Stimulated activated naive CD8-positive, alpha-beta T cell treated with anti-CD3 and anti-CD28 coated beads, Interleukin-15, Interleukin-2, amounts not matched to agents 100 ng/mL and 50 ng/mL, for 24 hours (primary cell): ENCODE data around the gene CHMP4A.

Experiments used
- H3K27ac Mint-ChIP-seq: one replicate; pipeline ENCODE4 v1.8.0; 2021; ENCODE audit warnings: mild to moderate bottlenecking, mixed read lengths
- H3K27me3 Mint-ChIP-seq: one replicate; pipeline ENCODE4 v1.8.0; 2021; ENCODE audit warnings: mixed read lengths
- H3K36me3 Mint-ChIP-seq: one replicate; pipeline ENCODE4 v1.8.0; 2021; ENCODE audit warnings: low read depth, mixed read lengths
- H3K4me1 Mint-ChIP-seq: one replicate; pipeline ENCODE4 v1.8.0; 2021; ENCODE audit warnings: low read depth, mixed read lengths
- H3K4me3 Mint-ChIP-seq: one replicate; pipeline ENCODE4 v1.8.0; 2021; ENCODE audit warnings: mild to moderate bottlenecking, mixed read lengths
- H3K9me3 Mint-ChIP-seq: one replicate; pipeline ENCODE4 v1.8.0; 2021; ENCODE audit warnings: mixed read lengths

The CHMP4A gene, protein sequence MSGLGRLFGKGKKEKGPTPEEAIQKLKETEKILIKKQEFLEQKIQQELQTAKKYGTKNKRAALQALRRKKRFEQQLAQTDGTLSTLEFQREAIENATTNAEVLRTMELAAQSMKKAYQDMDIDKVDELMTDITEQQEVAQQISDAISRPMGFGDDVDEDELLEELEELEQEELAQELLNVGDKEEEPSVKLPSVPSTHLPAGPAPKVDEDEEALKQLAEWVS

DNA sequence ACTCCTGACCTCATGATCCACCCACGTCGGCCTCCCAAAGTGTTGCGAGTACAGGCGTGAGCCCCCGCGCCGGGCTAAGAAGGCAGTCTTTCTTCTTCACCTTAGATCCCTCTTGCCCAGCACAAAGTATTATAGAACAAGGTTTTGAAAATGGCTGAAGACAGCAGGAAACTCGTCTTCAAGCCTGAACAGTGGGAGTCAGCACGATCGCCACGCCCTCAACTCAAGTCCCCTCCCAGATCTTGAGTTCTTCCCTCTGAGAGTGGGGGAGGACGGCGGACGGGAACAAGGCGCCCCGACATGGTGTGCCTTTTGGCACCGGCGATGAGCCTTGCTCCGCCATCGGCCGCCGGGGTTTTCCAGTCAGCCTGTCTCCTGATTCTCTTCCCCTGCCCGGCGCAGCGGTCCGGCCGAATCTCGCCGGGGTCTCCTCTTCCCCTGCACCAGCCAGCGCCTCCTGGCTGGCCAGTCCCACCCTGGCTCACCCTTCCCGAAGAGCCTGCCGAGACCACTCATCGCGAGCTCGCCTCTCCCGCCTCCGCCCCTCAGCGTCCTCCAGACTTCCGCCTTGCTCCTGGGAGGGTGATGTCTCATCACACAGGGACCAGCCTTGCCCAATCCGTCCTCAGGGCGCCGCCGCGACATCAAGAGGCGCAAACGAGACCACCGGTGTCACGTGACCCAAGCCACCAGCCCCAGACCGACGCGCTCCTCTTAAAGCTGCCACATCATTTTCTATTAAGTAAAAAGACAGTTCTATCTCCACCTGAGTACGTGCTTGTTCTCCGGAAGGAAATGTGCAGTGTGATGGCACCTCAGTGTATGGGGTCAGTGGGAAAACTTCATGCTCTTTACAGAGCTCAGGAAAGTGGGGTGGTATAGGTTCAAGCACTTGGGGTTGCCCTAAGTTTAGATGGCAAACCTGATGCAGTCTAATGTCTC lies at the start of gene CHMP4A:
Gene CHMP4A, minus strand, starts transcription at position 565 of the 942 bp plus-strand sequence. Its CDS starts 49 bp downstream, at position 516.
- peak within 1 kb of the TSS; percentile 99 for H3K27ac Mint-ChIP-seq
- H3K4me1 Mint-ChIP-seq, result peaks cover 61% of the 10 kb centered on the region
- H3K36me3 Mint-ChIP-seq, result peaks cover 50% of the 10 kb centered on the region
- H3K9me3 Mint-ChIP-seq, result no peaks in the 10 kb centered on the region
- H3K4me3 Mint-ChIP-seq, result peak within 1 kb of the TSS; percentile 99
- H3K27me3 Mint-ChIP-seq, result no peaks in the 10 kb centered on the region

DNA sequence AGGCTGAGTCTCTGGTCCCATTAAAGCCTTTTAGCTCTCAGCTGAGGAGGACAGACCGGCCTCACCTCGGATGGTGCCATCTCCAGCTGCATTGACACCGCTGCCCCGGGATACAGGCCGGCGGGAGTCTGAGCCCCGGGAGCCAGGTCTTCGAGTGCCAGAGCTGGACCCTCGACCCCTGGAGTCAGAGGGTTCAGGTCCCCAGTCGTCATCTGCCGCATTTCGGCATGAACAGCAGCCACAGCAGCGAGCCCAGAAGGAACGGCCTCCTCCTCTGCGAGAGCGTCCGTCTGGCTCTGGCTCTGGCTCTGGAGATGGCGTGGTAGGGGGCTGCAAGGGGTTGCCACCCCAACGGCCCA lies 48.7 kb upstream of the CHMP4A start:
- no peaks in the 10 kb centered on the region for H3K4me1 Mint-ChIP-seq
- no peaks in the 10 kb centered on the region for H3K27me3 Mint-ChIP-seq
- H3K9me3 Mint-ChIP-seq, result no peaks in the 10 kb centered on the region
- H3K36me3 Mint-ChIP-seq, result peaks cover 13% of the 10 kb centered on the region
- no peak overlapping the region for H3K4me3 Mint-ChIP-seq
- no peak overlapping the region for H3K27ac Mint-ChIP-seq

DNA sequence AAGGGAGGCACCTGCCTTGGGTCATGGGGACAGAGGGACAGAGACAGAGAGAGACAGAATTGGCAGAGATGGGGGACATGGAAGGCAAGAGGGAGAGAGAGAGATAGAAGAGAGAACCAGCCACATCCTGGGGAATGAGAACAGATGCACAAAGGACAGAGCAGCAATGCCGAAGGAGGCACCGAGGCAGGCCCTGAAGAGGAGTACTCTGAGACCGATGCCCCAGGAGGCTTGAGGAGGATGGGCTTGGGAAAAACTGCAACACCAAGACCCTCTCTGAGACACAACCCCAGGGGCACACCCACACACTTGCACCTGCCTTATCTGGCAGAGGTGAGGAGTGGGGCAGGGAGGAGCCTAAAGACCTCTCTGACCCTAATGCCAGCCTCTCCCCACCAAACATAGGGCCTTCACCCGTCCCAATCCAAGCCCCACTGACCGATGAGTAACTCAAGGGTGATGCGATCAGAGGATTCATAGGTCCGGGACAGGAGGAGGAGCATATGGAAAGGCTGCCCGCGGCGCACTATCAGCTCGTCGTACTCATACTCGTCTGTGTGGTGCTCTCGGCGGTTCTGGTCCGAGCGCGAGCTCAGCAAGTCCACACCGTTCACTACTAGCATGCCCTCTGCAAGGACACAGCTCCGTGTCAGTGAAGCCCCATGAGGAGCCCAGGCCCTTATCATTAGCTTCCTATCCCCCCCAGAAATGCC lies 48.1 kb upstream of the CHMP4A start:
- Mint-ChIP-seq H3K36me3 (peaks cover 8% of the 10 kb centered on the region), H3K4me1 (no peaks in the 10 kb centered on the region), H3K27ac (no peak overlapping the region), H3K4me3 (no peak overlapping the region), H3K27me3 (no peaks in the 10 kb centered on the region), H3K9me3 (no peaks in the 10 kb centered on the region)

DNA sequence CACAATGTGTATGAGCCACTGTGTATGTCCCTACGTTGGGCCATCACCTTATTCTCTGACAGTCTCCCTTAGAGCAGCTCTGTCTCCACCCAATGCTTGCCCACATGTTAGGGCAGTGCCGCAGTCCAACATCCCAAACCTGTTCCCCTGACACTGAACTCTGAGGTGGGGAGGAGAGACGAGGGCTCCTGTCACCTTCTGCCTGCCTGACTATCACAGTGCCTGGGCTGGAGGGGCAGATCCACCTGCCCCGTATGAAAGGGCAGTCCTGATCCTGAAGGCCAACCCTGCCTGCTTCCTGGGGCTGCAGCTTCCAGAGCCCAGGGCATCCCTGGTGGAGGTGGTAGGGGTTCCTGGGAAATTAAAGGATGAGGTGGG lies 47.5 kb upstream of the CHMP4A start:
- no peak overlapping the region for H3K4me3 Mint-ChIP-seq
- H3K36me3 Mint-ChIP-seq, result peaks cover 4% of the 10 kb centered on the region
- no peaks in the 10 kb centered on the region for H3K4me1 Mint-ChIP-seq
- no peaks in the 10 kb centered on the region for H3K9me3 Mint-ChIP-seq
- H3K27me3 Mint-ChIP-seq, result no peaks in the 10 kb centered on the region
- no peak overlapping the region for H3K27ac Mint-ChIP-seq

DNA sequence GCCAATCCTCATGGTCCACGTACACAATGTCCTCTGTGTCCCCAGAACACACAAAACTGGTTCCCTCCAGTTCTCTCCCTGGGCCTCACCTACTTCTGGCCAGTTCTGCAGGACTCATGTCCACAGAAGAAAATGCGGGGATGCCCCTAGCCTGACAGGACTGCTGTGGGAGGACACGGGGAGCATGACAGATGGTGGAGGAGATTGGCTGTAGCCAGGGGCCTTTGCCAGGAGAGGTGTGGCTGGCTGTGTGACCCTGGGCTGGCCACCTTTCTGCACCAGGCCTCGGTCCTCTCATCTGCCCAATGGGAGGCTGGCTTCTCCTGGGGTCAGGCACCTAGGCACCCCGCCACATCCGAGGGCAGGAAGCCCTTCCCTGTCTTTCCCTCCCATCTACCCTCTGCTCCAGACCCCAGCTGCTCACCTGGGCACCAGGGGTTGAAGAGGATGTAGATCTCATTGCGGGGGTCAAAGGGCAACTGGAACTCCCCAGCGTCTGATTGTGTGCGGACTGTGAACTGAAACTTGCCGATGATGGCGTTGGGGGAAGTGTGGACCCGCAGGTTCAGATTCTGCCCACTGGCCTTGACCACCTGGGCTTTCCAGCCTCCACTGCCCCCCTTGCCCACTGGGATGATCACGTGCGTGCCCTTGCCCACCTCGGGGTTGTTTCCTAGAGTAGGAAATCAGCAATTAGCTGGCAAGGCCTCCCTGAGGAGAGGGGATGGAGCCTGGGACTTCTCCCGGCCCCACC lies 46.9 kb upstream of the CHMP4A start:
- H3K27me3 Mint-ChIP-seq, result no peaks in the 10 kb centered on the region
- no peaks in the 10 kb centered on the region for H3K9me3 Mint-ChIP-seq
- H3K4me1 Mint-ChIP-seq, result no peaks in the 10 kb centered on the region
- peaks cover 6% of the 10 kb centered on the region for H3K36me3 Mint-ChIP-seq
- H3K27ac Mint-ChIP-seq, result no peak overlapping the region
- no peak overlapping the region for H3K4me3 Mint-ChIP-seq

DNA sequence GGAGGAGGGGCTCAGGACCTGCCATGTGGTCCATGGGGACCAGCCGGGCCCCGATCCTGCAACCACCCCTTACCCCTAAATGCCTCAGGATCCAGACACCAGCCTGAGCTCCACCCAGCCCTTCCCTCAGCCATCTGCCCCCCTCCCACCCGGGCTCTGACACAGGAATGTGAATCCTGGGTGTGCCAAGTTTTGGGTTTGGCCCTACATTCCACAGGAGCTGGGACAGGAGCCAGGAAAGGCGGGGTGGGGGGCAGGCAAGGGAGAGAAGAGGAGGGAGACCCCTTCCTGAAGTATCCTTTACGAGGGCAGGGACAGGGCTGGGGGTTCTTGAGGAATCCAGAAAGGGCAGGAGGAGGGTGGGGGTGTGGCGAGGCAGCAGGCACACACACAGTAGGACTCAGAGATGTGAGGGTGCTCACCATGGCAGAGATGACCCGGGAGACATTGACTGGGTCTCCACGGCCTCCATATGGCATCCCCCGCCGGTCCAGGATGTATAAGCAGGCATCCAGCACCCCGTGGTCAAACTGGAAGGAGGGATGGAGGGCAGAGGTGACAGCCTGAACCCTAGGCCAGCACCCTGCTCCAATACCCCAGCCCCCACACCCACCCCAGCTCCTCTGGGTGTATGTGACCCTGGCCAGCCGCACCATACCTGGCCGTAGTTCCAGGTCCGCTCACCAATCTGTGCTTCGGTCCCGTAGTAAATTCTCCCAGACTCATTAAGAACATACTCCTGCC lies 46.2 kb upstream of the CHMP4A start:
- Mint-ChIP-seq H3K27ac (no peak overlapping the region), H3K9me3 (no peaks in the 10 kb centered on the region), H3K36me3 (peaks cover 10% of the 10 kb centered on the region), H3K4me3 (no peak overlapping the region), H3K27me3 (no peaks in the 10 kb centered on the region), H3K4me1 (no peaks in the 10 kb centered on the region)

DNA sequence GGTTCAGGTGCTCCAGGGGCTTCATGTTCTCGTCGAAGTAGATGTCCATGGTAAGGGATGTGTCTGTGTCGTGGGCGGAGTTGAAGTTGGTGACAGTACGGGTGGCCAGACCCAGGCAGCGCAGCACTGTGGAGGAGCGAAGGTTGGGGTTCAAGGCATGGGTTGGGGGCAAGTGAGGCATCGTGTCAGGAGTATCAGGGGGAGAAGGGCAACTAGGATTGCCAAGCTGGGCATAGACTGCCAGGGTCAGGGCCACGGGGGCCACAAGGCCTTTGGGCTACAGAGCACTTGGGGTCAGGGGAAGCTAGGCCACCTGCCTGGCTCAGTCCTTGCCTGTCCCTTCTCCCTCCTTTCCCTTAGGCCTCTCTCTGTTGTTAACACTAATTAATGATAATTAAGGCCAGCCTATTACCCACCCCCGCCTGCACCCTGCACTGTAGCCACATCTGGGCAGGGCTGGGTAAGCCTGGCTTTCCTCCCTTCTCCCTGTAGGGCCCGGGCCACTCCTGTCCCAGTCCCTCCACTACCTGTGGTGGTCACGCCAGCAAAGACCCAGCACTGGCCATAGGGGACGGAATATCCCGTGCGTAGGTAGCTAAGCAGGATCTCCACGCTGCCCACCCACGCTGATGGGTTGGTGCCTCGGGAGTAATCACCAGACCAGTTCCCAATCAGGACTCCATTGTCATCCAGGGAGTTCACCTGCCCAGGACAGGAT lies 45.4 kb upstream of the CHMP4A start:
- peaks cover 16% of the 10 kb centered on the region for H3K36me3 Mint-ChIP-seq
- H3K27ac Mint-ChIP-seq, result no peak overlapping the region
- no peaks in the 10 kb centered on the region for H3K4me1 Mint-ChIP-seq
- H3K9me3 Mint-ChIP-seq, result no peaks in the 10 kb centered on the region
- no peaks in the 10 kb centered on the region for H3K27me3 Mint-ChIP-seq
- H3K4me3 Mint-ChIP-seq, result no peak overlapping the region

DNA sequence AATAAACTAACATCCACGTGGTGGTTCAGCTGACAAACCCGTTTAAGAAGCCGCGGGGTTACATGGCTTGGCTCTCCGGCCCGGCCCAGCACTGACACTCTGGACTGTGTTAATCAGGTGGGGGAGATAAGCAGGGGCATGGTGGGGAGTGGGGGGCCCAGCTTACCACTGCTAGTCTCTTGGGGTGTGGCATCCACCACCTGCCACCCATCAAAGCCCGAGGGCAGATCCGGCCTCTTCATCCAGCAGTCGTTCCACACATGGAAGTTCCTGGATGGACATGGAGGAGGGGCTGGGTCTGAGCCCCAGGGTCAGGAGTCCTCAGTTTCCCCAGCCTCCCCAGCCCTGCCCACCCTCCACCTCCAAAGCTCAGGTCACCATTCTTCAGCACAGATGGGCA lies 44.8 kb upstream of the CHMP4A start:
- H3K4me1 Mint-ChIP-seq, result no peaks in the 10 kb centered on the region
- no peak overlapping the region for H3K4me3 Mint-ChIP-seq
- H3K36me3 Mint-ChIP-seq, result peaks cover 17% of the 10 kb centered on the region
- no peaks in the 10 kb centered on the region for H3K27me3 Mint-ChIP-seq
- no peaks in the 10 kb centered on the region for H3K9me3 Mint-ChIP-seq
- no peak overlapping the region for H3K27ac Mint-ChIP-seq

DNA sequence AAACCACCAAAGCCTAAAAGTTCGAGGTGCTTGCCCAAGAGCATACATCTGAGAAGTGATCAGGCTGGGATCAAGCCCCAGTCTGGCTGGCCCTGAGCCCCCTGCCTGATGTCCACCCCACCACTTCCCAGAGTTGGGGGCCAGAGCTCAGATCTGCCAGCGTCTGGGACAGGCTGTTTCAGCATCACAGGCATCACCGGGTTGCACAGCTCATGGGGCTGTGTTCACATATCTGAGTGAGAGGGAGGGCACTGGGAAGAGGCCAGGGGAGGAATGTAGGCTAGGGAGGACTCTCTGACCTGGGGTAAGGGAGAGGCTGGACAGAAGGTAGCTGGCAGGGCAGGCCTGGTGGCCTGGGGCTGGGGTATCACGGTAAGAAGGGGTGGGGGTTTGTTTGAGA lies 43.7 kb upstream of the CHMP4A start:
- no peaks in the 10 kb centered on the region for H3K4me1 Mint-ChIP-seq
- no peaks in the 10 kb centered on the region for H3K27me3 Mint-ChIP-seq

DNA sequence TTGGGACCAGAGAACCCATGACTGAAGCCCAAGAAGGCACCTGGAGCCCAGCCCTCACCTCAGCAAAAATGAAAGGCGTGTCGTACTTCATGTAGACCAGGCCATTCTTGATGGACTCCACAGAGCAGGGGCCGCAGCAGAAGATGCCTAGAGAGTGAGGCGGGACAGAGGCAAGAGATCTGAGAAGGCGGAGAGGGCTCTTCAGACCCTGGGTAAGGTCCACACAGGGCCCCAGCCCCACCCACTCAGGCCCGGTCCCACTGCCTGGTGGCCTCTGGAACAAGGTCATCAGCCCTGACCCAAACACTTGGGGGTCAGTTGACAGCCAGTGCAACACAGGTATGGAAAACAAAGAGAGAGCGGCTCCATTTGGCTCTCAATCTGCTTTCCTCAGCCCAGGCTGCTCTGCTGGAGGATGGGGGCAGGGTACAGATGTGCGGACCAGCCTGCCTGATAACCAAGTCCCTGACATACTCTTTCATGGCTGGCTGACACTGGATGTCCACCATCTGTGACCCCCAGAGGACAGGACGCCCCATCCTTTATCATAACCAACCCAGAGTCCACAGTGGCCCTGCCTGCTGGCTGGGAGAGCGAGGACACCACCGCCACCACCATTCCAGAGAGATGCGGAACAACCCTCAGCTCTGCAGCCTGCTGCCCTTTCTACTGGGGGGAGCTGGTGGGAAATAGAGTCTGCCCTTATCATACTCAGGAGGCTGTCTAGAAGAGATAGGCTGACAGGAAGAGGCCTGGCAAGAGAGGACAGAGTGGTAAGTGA lies 42.8 kb upstream of the CHMP4A start:
- Mint-ChIP-seq H3K27ac (no peak overlapping the region), H3K4me3 (no peak overlapping the region), H3K36me3 (peaks cover 16% of the 10 kb centered on the region), H3K9me3 (no peaks in the 10 kb centered on the region), H3K4me1 (no peaks in the 10 kb centered on the region), H3K27me3 (no peaks in the 10 kb centered on the region)

More for the DNA sequence above, 43.7 kb upstream of the CHMP4A start:
- H3K4me3 Mint-ChIP-seq, result no peak overlapping the region
- H3K36me3 Mint-ChIP-seq, result peaks cover 17% of the 10 kb centered on the region
- H3K27ac Mint-ChIP-seq, result no peak overlapping the region
- H3K9me3 Mint-ChIP-seq, result no peaks in the 10 kb centered on the region

DNA sequence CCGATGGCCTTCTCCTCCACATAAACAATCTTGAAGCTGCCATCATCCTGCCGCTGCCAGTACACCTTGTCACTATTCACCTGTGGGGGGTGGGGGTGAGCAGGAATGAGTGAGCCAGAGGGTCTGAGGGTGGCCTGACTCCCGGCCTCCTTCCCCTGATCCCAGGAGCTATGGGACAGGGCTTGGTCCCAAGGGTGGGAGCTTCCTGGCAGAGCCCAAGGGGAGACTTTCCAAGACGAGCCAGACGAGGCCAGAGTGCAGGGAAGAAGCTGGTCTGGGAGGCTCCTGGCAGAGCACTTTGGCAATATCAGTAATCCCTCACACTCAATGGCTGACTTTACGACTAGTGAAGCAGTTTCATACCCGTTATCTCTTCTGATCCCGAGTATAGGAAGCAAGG lies 42.1 kb upstream of the CHMP4A start:
- Mint-ChIP-seq H3K4me3 (no peak overlapping the region), H3K4me1 (peaks cover 5% of the 10 kb centered on the region), H3K27me3 (no peaks in the 10 kb centered on the region), H3K9me3 (no peaks in the 10 kb centered on the region), H3K36me3 (peaks cover 13% of the 10 kb centered on the region), H3K27ac (no peak overlapping the region)

DNA sequence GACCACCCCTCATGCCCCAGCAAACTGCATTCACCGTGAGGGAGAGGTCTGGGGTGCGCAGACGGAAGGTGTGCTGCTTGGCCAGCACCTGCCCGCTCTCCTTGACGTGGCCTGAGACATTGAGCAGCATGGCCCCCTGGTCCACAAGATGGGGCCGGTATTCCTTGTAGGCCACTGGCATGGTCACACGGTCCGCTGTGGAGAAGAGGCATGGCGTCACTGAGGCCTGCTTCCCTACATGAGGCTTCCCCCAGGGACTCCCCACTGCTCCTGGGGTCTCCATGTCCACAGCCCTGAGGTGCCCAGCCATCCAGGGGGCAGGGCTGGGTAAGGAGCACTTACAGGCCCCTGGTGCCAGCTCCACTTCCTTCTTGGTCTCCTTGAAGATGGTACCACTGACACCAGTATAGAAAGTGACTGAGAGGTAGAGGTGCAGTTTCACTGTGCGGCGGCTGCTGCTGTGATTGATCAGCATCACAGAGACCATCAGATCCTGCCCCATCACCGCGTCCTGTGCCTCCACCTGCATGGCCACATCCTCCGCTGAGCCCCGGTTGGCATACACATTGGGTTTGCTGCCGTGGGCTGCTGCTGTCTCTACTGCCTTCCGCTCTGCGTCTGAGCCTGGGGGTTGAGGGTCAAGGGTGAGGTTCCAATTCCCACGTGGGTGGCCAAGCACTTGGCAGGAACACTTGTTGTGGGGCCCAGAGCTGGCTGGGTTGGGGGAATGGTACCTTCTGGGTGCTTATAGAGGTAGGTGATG lies 41.5 kb upstream of the CHMP4A start:
- Mint-ChIP-seq H3K36me3 (peaks cover 13% of the 10 kb centered on the region), H3K27me3 (no peaks in the 10 kb centered on the region), H3K27ac (no peak overlapping the region), H3K9me3 (no peaks in the 10 kb centered on the region), H3K4me1 (peaks cover 10% of the 10 kb centered on the region), H3K4me3 (no peak overlapping the region)
